Adipose tissue (tissue), 3 donors: ENCODE results near the gene CSNK2A1. TPM values are rescaled to one million over a fixed set of nuclear protein-coding genes. Genes with fewer than 3 reads are reported as not detected.
"Not testable (repeated sequence)": the region's sequence is repeated elsewhere in the genome, so short reads cannot be mapped to it uniquely, and the experiment has no call there.

Source experiments
- H3K27ac ChIP-seq: one replicate; pipeline ENCODE4 v1.5.1; 2013; ENCODE audit warnings: low read depth, low read length
- WGBS, 3 donors: extraction: QIAGEN DNeasy Blood & Tissue Kit; methylation state at CpG; one replicate each; pipeline ENCODE4 v1.1.7; 2013; 5-methylcytosine and 5-hydroxymethylcytosine counted together
- polyA plus RNA-seq, 3 donors: library from polyadenylated mRNA; stranded (reverse); fragments of 200-250 nt; gene quantifications; one replicate each; pipeline ENCODE4 v1.2.3, GENCODE V29; 2013
- donor health status: healthy with polysubstance abuse.
- donor health status: Bipolar disorder and iron deficiency.
- donor health status: healthy.

CSNK2A1 gene
- polyA plus RNA-seq, 3 donors: 24.3 to 37.1 (median 29.4) TPM

DNA sequence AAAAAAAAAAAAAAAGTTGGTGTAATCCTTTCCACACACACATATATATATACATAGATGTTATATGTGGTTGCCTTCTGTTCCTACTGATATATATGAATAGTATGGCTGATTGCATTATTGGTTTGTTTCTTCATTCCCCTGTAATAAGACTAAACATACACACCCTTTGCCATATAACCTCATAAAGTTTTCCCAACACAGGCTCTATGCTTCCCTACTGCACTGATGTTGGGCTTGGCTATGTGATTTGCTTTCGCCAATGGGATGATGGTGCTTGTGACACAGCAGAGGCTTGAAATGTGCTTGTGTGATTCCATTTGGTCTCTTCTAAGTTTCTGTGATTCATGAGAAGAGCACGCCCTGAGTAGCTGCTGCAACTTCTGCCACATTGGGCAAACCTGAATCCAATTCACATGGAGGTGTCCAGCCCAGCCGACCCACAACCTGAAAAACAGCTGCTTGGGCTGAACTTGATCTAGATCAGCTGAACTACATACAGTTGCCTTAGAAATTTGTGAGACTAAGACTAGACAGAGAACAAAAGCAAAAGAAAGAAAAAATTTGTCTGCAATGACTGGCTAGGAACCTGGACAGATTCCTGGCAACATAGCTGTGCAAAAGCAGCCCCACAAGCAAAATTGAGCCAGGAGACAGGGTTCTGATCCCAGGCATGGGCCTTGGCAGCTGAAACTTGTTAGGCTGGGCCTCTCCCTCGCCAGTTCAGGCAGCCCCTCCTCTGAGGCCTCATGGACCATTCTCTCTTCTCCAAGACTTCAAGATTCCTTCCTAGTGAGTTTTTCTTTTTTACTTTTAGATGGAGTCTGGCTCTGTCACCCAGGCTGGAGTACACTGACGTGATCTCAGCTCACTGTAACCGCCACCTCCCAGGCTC, 67.9 kb downstream of the CSNK2A1 start:
- no peak overlapping the region for H3K27ac ChIP-seq

DNA sequence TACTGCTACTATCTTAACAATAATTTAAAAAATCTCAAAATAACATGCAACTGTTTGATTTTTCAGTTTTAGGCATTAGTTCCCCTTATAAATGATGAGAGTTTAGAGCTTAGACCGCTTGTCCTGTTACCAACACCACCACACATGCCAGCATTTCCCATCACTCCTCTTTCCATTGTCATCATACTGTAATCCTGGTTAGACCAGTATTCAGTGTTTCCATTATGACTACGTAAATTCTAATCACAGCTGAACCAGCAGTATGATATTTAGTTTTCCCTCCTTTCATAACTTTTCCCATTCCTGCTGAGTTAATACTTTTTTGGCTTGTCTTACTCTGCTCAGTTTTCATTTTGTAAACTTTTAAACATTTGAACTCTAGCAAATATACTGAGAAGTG, 69.0 kb downstream of the CSNK2A1 start:
- no peak overlapping the region for H3K27ac ChIP-seq
- WGBS, 3 donors: 89 to 92% (median 91%) methylated on average over 2 of the region's 2 CpGs

More for the DNA sequence above, 67.9 kb downstream of the CSNK2A1 start:
- 77 to 88% (median 81%) methylated on average over 6 of the region's 6 CpGs for WGBS, 3 donors

DNA sequence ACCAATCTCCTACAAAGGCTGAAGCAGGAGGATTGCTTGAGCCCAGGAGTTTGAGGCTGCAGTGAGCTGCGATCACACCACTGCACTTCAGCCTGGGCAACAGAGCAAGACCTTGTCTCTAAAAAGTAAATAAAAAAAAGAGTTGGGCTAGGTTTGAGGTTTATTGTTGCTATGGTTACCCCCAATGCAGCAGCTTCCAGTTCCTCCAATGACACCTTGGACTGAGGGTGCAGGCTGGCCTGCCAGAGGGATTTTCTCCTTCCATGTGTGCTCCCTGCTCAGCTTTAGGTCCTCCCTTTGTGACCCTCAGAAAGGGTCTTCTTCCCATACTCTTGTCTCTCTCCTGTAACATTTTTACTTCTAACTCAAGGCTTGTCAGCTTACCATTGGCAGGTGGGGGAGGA, 70.7 kb downstream of the CSNK2A1 start:
- 92 to 98% (median 97%) methylated on average over 1 of the region's 1 CpG for WGBS, 3 donors
- H3K27ac ChIP-seq: no peak overlapping the region

DNA sequence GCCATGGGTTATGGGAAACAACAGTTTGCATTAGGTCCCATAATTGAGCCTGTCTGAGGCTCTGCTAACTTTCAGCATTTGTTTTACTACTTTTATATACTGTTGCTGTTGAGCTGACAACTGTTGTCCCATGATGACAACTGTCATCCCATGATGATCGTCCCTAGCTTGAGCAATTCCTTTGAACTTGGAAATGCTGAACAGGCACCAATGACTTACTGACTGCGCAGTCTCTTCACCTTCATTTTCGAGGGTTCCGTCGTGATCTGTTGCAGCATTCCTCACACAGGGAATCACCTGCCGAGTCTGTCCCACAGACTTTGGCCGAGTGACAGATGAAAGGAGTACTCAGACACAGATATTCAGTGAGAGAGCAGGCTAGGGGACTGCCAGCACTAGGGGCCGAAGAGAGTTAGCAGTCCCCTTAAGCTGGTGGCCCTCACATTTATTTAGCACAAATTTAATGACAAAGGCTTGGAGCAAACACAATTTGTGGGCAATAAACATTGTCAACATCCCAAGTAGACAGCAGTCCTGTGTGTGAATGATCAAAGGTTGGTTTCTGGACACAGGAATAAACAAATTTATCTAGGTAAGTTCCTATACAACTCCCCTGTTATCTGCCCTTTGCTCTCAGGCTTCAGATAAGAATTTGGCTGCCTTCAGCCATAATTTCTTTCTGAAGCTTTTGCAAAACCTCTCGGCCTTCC, 71.3 kb downstream of the CSNK2A1 start:
- 87 to 92% (median 89%) methylated on average over 9 of the region's 9 CpGs for WGBS, 3 donors

DNA sequence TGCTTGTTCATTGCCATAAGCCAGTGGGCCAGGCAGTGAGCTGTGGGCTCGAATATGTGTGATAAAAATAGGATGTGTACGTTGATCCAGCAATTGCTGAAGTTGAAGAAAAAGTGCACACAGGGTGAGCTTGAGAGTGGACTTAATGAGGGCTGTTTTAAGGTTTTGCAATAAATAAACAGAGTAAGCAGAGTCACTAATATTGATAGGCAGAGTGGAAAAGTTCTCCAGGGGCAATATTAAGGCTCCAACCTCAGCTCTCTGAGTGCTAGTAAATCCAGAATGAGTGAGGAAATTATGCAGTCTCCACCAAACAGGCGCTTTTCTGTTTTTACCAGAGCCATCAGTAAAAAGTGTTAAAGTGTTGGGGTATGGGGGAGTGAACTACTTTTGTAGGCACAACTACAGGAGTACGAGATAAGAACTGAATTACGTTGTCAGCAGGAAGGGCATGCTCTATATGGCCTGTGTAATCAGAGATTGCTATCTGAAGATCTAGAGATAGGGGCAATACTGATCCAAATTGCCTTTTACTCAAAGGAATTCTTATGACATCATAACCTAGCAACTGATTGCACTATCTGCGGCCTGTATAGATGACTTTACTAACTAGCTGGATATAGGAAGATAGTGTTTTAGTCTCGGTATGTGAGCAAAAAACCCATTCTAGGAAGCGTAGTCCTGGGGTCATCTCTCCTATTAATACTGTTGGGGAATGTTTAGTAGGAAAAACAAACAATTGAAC, 73.7 kb downstream of the CSNK2A1 start:
- H3K27ac ChIP-seq: no peak overlapping the region
- WGBS, 3 donors: 78 to 85% (median 85%) methylated on average over 8 of the region's 8 CpGs

More for the DNA sequence above, 71.3 kb downstream of the CSNK2A1 start:
- H3K27ac ChIP-seq: no peak overlapping the region

DNA sequence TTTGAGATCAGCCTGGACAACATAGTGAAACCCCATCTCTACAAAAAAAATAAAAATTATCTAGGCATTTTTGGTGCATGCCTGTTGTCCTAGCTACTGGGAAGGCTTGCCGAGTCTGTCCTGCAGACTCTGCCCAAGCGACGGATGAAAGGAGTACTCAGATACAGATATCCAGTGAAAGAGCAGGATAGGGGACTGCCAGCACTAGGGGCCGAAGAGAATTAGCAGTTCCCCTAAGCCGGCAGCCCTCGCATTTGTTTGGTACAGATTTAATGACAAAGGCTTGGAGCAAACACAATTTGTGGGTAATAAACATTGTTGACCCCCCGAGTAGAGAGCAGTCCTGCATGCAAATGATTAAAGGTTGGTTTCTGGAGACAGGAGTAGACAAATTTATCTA, 75.8 kb downstream of the CSNK2A1 start:
- WGBS, 3 donors: 82 to 92% (median 87%) methylated on average over 7 of the region's 7 CpGs

DNA sequence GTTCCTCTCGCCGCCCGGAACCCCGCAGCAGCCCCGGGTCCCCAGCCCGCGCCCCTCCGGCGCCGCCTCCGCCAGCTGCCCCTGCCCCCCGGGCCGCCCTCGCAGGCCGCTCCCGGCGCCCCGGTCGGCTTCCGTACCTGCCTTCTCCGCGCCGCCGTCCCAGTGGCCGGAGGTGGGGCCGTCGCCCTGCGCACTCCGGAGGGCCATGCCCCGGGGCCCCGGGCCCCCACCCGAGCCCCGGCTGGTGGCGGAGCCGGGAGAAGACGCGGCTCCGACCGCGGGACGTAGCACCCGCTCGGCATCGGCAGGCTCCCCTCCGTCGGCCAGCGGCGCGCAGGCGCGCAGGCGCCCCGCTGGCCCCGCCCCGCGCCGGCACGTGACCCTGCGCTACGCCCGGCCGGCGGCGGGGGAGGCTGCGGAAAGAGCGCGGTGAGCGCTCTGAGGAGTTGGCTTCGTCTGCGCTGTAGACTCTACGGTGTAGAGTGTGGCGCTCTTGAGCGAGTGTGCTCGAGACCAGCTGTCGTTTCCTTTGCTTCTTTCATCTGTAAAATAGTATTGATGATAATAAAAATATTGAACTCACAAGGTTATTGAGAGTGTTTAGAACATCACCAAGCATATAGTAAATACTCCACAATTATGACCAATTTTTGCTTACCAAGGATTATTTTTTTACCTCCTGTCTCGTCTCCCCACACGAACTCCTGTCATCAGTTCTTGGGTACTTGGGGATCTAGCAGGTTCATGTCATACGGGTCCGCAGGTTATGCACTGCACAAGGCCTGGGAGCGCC, 81.2 kb downstream of the CSNK2A1 start, which contains the start of gene TBC1D20:
TSS of gene TBC1D20 (minus strand) at position 335 of the 793 bp plus-strand sequence. CDS start at position 207, 128 bp downstream.
- H3K27ac ChIP-seq: peak within 1 kb of the TSS; percentile 29
- WGBS, 3 donors: 0 to 1% (median 1%) methylated on average over 48 to 80 of the region's 80 CpGs

More for the DNA sequence above, 75.8 kb downstream of the CSNK2A1 start:
- H3K27ac ChIP-seq: no peak overlapping the region

DNA sequence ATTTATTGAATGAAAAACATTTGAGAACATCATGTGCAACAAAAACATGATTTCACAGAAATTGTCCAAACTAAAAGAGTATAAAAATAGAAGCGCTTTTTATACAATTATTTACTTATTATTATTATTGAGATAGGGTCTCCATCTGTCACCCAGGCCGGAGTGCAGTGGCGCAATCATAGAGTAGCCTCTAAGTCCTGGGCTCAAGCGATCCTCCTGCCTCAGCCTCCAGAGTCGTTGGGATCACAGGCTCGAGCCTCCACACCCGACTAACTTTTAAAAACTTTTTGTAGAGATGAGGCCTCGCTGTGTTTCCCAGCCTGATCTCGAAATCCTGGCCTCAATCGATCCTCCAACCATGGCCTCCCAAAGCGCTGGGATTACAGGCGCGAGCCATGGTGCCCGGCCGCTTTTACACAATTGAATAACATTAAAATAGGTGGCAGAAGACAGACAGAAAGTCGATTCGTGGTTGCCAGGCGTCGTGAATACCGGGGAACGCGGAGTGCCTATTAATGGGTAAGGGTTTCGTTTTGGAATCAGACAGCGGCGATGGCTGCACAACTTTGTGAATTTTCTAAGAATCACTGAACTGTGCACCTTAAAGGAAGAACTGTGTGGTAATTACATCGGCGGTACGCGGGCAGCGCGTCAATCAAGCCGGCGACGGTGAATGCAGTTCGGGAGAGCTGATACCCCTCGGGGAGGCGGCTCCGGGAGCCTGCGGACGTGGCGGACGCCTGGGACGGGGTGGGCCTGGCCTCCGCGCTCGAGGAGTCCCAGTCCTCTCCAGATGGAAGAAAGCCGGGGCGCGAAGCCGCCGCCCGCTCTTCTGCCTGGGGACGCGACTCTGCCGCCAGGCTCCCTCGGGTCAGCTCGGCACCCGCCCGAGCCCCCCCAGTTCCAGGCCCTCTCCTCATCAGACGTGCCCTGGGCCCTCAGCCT, 82.1 kb downstream of the CSNK2A1 start:
- 8 to 10% (median 8%) methylated on average over 51 to 60 of the region's 60 CpGs for WGBS, 3 donors

DNA sequence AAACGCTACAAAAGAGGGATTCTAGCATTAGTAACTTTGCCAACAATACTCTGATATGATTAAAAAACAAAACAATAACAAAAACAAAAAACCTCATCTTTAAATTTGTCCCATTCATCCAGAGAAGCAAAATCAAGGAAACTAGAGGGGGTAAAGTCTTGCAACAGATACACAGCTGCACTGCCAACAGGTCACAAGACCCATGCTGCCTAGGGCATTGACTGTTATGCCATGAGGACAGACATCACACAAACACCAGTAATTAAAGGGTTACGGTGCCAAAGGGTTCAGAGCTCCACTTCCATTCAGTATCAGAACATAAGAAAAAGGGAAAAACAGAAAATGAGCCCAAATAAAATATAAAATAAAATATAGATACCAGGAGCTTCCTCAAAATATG, 82.9 kb downstream of the CSNK2A1 start:
- 40 to 44% (median 43%) methylated on average over 2 of the region's 2 CpGs for WGBS, 3 donors

More for the DNA sequence above, 82.1 kb downstream of the CSNK2A1 start:
- H3K27ac ChIP-seq: peak overlapping the region; percentile 29

DNA sequence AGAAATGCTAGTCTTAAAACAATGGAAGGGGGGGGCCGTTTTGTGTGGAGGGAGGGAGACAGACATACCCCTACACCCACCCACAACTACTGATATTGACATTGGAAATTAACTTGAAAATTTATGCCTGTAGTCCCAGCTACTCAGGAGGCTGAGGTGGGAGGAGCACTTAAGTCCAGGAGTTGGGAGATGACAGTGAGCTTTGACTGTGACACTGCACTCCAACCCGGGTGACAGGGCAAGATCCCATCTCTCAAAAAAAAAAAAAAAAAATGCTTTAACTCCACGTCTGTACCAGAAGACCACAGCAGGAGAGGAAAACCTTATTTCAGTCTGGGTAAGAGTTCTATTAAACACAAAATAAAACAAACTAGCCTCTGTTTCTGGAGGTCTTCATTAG, 83.4 kb downstream of the CSNK2A1 start:
- 15 to 40% (median 28%) methylated on average over 3 of the region's 3 CpGs for WGBS, 3 donors
- no peak overlapping the region for H3K27ac ChIP-seq

More for the DNA sequence above, 82.9 kb downstream of the CSNK2A1 start:
- no peak overlapping the region for H3K27ac ChIP-seq

DNA sequence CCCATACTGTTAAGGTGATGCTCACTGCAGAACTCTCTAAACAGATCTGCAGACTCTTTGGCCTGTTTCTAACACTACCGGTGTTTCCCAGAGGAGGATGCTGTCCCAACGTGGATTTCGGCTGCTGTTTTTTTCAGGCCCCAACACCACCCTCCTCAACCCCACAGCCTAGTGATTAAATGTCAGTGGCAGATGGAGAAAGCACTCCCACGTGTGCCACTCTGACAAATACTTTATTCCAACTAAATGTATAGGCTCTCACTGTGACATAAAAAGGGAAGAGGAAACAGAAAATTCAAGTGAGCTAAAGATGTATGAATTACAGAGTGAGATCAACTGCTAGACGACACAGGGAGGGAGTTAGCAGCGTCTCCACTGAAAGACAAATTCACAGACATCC, 84.8 kb downstream of the CSNK2A1 start:
- WGBS, 3 donors: 43 to 57% (median 48%) methylated on average over 6 of the region's 6 CpGs

DNA sequence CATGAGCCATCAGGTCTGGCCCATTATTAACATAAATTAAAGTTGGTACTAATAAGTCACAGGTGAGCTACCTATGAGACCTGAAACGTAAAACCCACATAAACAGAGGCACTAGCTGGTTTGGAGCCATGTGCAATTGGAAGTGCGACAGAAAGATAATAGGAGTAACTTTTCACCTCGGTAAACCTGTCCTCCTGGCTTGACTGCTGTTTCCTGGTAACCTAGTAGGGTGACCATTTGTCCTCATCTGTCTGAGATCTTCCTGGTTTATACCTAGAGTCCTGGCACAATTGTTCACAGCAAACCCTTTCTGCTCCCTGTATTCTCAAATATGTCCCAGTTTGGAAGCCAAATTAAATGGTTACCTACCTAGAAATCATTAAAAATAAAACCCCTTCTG, 88.6 kb downstream of the CSNK2A1 start:
- H3K27ac ChIP-seq: no peak overlapping the region
- 31 to 88% (median 79%) methylated on average over 3 of the region's 3 CpGs for WGBS, 3 donors

More for the DNA sequence above, 84.8 kb downstream of the CSNK2A1 start:
- no peak overlapping the region for H3K27ac ChIP-seq

DNA sequence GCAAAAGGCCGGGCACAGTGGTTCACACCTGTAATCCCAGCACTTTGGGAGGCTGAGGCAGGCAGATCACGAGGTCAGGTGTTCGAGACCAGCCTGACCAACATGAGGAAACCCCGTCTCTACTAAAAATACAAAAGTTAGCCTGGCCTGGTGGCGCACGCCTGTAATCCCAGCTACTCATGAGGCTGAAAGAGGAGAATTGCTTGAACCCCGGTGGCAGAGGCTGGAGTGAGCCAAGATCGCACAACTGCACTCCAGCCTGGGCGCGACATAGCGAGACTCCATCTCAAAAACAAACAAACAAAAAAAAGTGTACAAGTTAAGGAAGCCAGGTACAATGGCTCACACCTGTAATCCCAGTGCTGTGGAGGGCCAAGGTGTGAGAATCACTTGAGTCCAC, 91.6 kb downstream of the CSNK2A1 start:
- 81 to 92% (median 88%) methylated on average over 11 of the region's 11 CpGs for WGBS, 3 donors

DNA sequence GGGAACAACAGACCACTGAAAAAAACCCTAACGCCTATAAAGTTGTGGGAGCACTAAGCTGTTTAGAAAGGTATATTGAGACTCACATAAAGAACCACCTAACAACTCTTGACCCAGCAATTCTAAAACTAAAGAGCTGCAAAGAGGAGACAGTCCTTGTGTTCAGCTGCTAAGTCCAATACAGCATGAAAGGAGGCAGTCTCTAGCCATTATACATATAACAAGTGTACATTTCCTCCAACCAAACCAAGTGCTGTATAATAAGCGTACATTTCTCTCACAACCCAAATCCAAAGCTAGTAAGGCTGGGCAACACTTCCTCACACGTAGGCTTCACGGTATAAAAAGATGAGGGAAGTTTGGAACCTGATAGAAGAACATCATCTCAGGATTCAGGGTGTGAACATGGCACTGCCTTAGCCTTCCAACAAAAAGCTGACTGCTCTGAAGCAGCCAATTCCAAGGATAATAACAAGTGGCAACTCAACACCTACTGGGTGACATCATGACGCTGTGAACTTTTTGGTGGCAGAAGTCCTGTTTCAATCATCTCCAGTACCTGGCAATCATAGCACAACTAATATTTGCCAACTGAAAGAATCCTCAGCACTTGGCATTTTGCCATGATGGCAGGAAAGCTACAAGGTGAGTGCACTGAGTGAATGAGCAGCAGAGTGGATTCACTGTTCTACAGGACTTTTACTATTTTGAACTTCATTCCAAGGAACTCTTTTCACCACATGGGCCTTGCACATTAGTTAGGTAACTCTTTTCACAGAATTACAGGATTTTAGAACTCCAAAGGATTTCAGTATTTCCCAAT, 97.9 kb downstream of the CSNK2A1 start:
- no peak overlapping the region for H3K27ac ChIP-seq

More for the DNA sequence above, 91.6 kb downstream of the CSNK2A1 start:
- not testable (repeated sequence) for H3K27ac ChIP-seq

DNA sequence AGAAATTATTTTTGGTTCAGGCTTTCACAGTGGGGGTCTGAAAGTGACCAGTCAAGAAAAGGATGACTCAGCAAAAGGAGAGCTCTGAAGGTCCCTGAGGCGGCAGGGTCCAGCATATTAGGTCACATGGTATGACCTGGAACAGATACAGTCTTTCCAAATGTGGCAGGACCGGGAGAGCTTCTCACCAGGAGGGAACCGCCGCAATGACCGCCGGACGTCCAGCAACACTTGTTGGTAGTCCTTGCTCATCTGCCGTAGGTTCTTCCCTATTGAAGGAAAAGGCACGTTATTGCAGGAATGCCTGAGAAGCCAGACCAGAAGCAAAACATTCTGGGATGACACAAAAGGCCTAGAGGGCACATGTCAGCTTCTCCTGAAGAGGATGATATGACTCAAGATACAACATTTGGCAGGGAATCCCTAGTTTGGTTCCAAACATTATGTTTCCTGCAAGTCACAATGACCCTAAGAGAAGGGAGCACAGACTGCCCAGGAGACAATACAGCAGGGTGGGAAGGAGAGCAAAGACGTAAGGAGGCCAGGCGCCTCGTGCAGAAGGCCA, 98.6 kb downstream of the CSNK2A1 start:
- no peak overlapping the region for H3K27ac ChIP-seq
- WGBS, 3 donors: 67 to 74% (median 68%) methylated on average over 12 of the region's 12 CpGs

More for the DNA sequence above, 97.9 kb downstream of the CSNK2A1 start:
- 70 to 90% (median 88%) methylated on average over 5 of the region's 5 CpGs for WGBS, 3 donors

DNA sequence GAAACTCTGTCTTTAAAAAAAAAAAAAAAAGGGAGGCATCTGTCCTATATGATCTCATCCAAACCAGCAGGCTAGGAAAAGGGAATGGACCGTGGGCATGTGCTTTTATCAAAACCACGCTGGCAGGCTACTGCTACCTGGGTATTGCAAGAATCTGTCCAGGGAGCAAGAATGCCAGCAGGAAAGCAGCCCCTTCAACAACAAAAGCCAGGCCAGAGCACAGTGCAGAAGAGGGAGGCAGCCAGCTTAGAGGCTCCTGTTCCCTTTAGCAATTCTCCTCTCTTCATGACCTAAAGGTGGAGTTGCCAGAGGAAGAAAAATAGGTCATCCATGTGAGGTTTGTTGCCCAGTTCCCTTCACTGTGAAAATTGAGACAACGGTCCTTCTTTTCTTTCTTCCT, 99.5 kb downstream of the CSNK2A1 start:
- H3K27ac ChIP-seq: no peak overlapping the region
- 79 to 89% (median 80%) methylated on average over 3 of the region's 3 CpGs for WGBS, 3 donors
